GM12892 (cell line): ENCODE measurements around the gene RHOT1.

Experiments
- DNase-seq: peaks from one replicate; pipeline ENCODE4 v3.0.0; 2011; ENCODE audit not compliant: insufficient read length
- FAIRE-seq: peaks from 2 replicates; lab custom pipeline; 2011; peaks lifted over from hg19 to GRCh38; lab: Jason Lieb, UNC
- POLR2A ChIP-seq: IDR thresholded peaks from 2 replicates; pipeline ENCODE4 v1.6.1; 2011; ENCODE audit warnings: low read depth, low read length, control low read depth
- POLR2AphosphoS5 ChIP-seq: IDR thresholded peaks from 2 replicates; pipeline ENCODE4 v1.6.1; 2011; ENCODE audit warnings: low read depth, low read length, control low read depth
- TAF1 ChIP-seq: IDR thresholded peaks from 2 replicates; pipeline ENCODE4 v1.6.1; 2011; ENCODE audit warnings: low read depth, mild to moderate bottlenecking, control low read depth, low read length, borderline replicate concordance

RHOT1 gene

GRCh38 chr17:32274101-32274500 is 131.8 kb downstream of the RHOT1 start:
- no peak for FAIRE-seq

GRCh38 chr17:32274643-32275042 is 132.3 kb downstream of the RHOT1 start:
- DNase-seq (no peak), FAIRE-seq (no peak)
- TF ChIP-seq POLR2A (no peak), TAF1 (no peak), POLR2AphosphoS5 (no peak)

More at GRCh38 chr17:32274101-32274500, 131.8 kb downstream of the RHOT1 start:
- TF ChIP-seq POLR2A = no peak
- no peak for TF ChIP-seq POLR2AphosphoS5
- no peak for TF ChIP-seq TAF1
- DNase-seq = no peak
